T-cell (primary cell): ENCODE data around the gene TMEM178B. TPM values are rescaled to one million over a fixed set of nuclear protein-coding genes. Genes with fewer than 3 reads are reported as not detected.

Experiments used
- ATAC-seq, 4 experiments: fragments of 200-7000 bp in 3 of 4; fragments of 150-1000 bp in 1 of 4; cut with Tn5 transposase; replicated peaks in 1 of 4; 1 replicate in 3 of 4; 2 replicates in 1 of 4; pipeline ENCODE4 v1.10.0; 2021; ENCODE audit warnings: moderate library complexity in 3 of 4, mild to moderate bottlenecking in 2 of 4, moderate number of reproducible peaks in 1 of 4
- CTCF ChIA-PET, 2 donors: fragments of 300-600 bp; sonication (Branson Sonifier 250); formaldehyde crosslinking; loops; one replicate each; lab custom pipeline; 2022; ENCODE audit warnings: antibody characterized with exemption in 2 of 2; lab: Charles Lee
- POLR2A ChIA-PET, 2 donors: fragments of 300-600 bp; sonication (Branson Sonifier 250); formaldehyde crosslinking; loops; one replicate each; lab custom pipeline; 2022; ENCODE audit warnings: antibody characterized with exemption in 2 of 2; lab: Charles Lee
- DNase-seq, 35 experiments: peaks; one replicate each; pipeline versions ENCODE4 v3.0.0 to v3.0.0-alpha.2; 2013 to 2023
- H3K27ac ChIP-seq: one replicate; pipeline ENCODE4 v1.5.1; 2013; ENCODE audit warnings: low read length
- H3K27me3 ChIP-seq, 2 experiments: replicated peaks in 1 of 2; 1 replicate in 1 of 2; 2 replicates in 1 of 2; pipeline versions ENCODE4 v1.6.1 to v1.7.0; 2013; ENCODE audit warnings: low read length in 1 of 2, mixed read lengths in 1 of 2; ENCODE audit not compliant: control insufficient read depth in 2 of 2, insufficient read depth in 2 of 2; ENCODE audit errors: extremely low read depth in 1 of 2
- H3K36me3 ChIP-seq, 2 donors: 1 replicate in 1 of 2; 2 replicates in 1 of 2; pipeline versions ENCODE4 v1.6.1 to v1.7.0; 2013; ENCODE audit warnings: low read length in 1 of 2; ENCODE audit not compliant: control insufficient read depth in 2 of 2, insufficient read depth in 1 of 2; ENCODE audit errors: extremely low read depth in 1 of 2
- H3K4me1 ChIP-seq, 2 experiments: 1 replicate in 1 of 2; 2 replicates in 1 of 2; pipeline versions ENCODE4 v1.6.1 to v1.7.0; 2013; ENCODE audit warnings: low read length in 2 of 2, mixed read lengths in 1 of 2; ENCODE audit not compliant: insufficient read depth in 2 of 2, control insufficient read depth in 1 of 2; ENCODE audit errors: extremely low read depth in 1 of 2
- H3K4me3 ChIP-seq, 2 donors: 1 replicate in 1 of 2; 2 replicates in 1 of 2; pipeline versions ENCODE4 v1.5.1 to v1.7.0; 2013; ENCODE audit warnings: mild to moderate bottlenecking in 2 of 2, low read length in 1 of 2, moderate library complexity in 1 of 2; ENCODE audit not compliant: control insufficient read depth in 1 of 2; ENCODE audit errors: extremely low read depth in 1 of 2
- H3K9me3 ChIP-seq: 2 replicates; pipeline ENCODE4 v1.7.0; 2013
- H3K27ac Mint-ChIP-seq, 2 donors: one replicate each; pipeline ENCODE4 v1.8.0; 2020 to 2021; ENCODE audit warnings: mild to moderate bottlenecking in 2 of 2, mixed read lengths in 2 of 2
- H3K27me3 Mint-ChIP-seq, 2 donors: one replicate each; pipeline ENCODE4 v1.8.0; 2021 to 2022; ENCODE audit warnings: mixed read lengths in 2 of 2
- H3K36me3 Mint-ChIP-seq: one replicate; pipeline ENCODE4 v1.8.0; 2021; ENCODE audit warnings: mixed read lengths
- H3K4me1 Mint-ChIP-seq, 3 donors: one replicate each; pipeline ENCODE4 v1.8.0; 2020 to 2022; ENCODE audit warnings: mixed read lengths in 3 of 3, mild to moderate bottlenecking in 1 of 3
- H3K4me3 Mint-ChIP-seq, 3 donors: one replicate each; pipeline ENCODE4 v1.8.0; 2020 to 2022; ENCODE audit warnings: mild to moderate bottlenecking in 3 of 3, mixed read lengths in 3 of 3, moderate library complexity in 3 of 3
- H3K9me3 Mint-ChIP-seq, 3 donors: one replicate each; pipeline ENCODE4 v1.8.0; 2020 to 2022; ENCODE audit warnings: mixed read lengths in 3 of 3
- WGBS: methylation state at CpG from one replicate; pipeline ENCODE4 v1.1.5; 2013; ENCODE audit warnings: missing lambda C conversion rate; ENCODE audit not compliant: insufficient coverage; 5-methylcytosine and 5-hydroxymethylcytosine counted together
- total RNA-seq, 35 experiments: library from RNA in 6 of 35; stranded (reverse) in 6 of 35; fragments of 120-200 nt in 1 of 35; gene quantifications; one replicate each; pipeline versions ENCODE4 v1.2.1 to v1.2.4 and lab custom pipeline; 2013 to 2026

Gene TMEM178B
- total RNA-seq, 5 donors from 2014 or later (not counting 1 experiment from before 2014, with no cell fraction given), result 0.14 to 0.86 (median 0.32) TPM

- Mint-ChIP-seq H3K27me3 (peaks cover 2 to 3% of the 10 kb centered on the region in 2 donors), H3K4me1 (no peaks in the 10 kb centered on the region), H3K4me3 (no peak overlapping the region), H3K27ac (no peak overlapping the region), H3K36me3 (no peaks in the 10 kb centered on the region), H3K9me3 (no peaks in the 10 kb centered on the region)
- ATAC-seq, result no peak
- Histone ChIP-seq H3K4me3 (no peak overlapping the region), H3K9me3 (no peaks in the 10 kb centered on the region), H3K36me3 (no peaks in the 10 kb centered on the region), H3K27ac (no peak overlapping the region), H3K4me1 (no peaks in the 10 kb centered on the region), H3K27me3 (no peaks in the 10 kb centered on the region)
- no peak for DNase-seq
- ChIA-PET POLR2A (no interaction called here), CTCF (no interaction called here)
- WGBS, result 77% methylated on average over 4 of the region's 4 CpGs
These were observed 197.6 kb downstream of the TMEM178B start for GRCh38 chr7:141271451-141271850.

- no peaks in the 10 kb centered on the region for H3K4me1 Mint-ChIP-seq
- POLR2A ChIA-PET, result no interaction called here
- no peak for DNase-seq
These were observed 198.6 kb downstream of the TMEM178B start for GRCh38 chr7:141272417-141272816.

GRCh38 chr7:141275350-141275749 lies 201.5 kb downstream of the TMEM178B start:
- Mint-ChIP-seq H3K4me1 (no peaks in the 10 kb centered on the region), H3K27ac (no peak overlapping the region), H3K4me3 (no peak overlapping the region), H3K9me3 (no peaks in the 10 kb centered on the region), H3K27me3 (no peaks in the 10 kb centered on the region), H3K36me3 (no peaks in the 10 kb centered on the region)
- Histone ChIP-seq H3K27ac (no peak overlapping the region), H3K36me3 (no peaks in the 10 kb centered on the region), H3K4me1 (no peaks in the 10 kb centered on the region), H3K4me3 (no peak overlapping the region), H3K9me3 (no peaks in the 10 kb centered on the region), H3K27me3 (no peaks in the 10 kb centered on the region)
- POLR2A ChIA-PET, result no interaction called here
- no peak for DNase-seq
- no peak for ATAC-seq
- 53% methylated on average over 2 of the region's 2 CpGs for WGBS
- CTCF ChIA-PET, result no interaction called here

More at GRCh38 chr7:141272417-141272816, 198.6 kb downstream of the TMEM178B start:
- 36% methylated on average over 1 of the region's 2 CpGs for WGBS
- Histone ChIP-seq H3K27me3 (no peaks in the 10 kb centered on the region), H3K27ac (no peak overlapping the region), H3K9me3 (no peaks in the 10 kb centered on the region), H3K36me3 (no peaks in the 10 kb centered on the region), H3K4me1 (no peaks in the 10 kb centered on the region), H3K4me3 (no peak overlapping the region)
- ATAC-seq, result no peak
- peaks cover 0 to 3% of the 10 kb centered on the region in 2 donors for H3K27me3 Mint-ChIP-seq
- no peaks in the 10 kb centered on the region for H3K36me3 Mint-ChIP-seq
- no peak overlapping the region for H3K27ac Mint-ChIP-seq
- no peaks in the 10 kb centered on the region for H3K9me3 Mint-ChIP-seq
- CTCF ChIA-PET, result no interaction called here
- no peak overlapping the region for H3K4me3 Mint-ChIP-seq

GRCh38 chr7:141276031-141276430 lies 202.2 kb downstream of the TMEM178B start:
- no peaks in the 10 kb centered on the region for H3K4me1 ChIP-seq
- no peak overlapping the region for H3K27ac ChIP-seq
- ChIA-PET CTCF (no interaction called here), POLR2A (no interaction called here)
- Mint-ChIP-seq H3K4me1 (no peaks in the 10 kb centered on the region), H3K27me3 (no peaks in the 10 kb centered on the region), H3K27ac (no peak overlapping the region), H3K9me3 (no peaks in the 10 kb centered on the region), H3K4me3 (no peak overlapping the region), H3K36me3 (no peaks in the 10 kb centered on the region)
- H3K36me3 ChIP-seq, result no peaks in the 10 kb centered on the region
- H3K4me3 ChIP-seq, result no peak overlapping the region
- ATAC-seq (no peak), DNase-seq (no peak)
- H3K9me3 ChIP-seq, result no peaks in the 10 kb centered on the region
- 68% methylated on average over 3 of the region's 4 CpGs for WGBS
- no peaks in the 10 kb centered on the region for H3K27me3 ChIP-seq

GRCh38 chr7:141280100-141280499 lies 206.2 kb downstream of the TMEM178B start:
- H3K27ac Mint-ChIP-seq, result no peak overlapping the region
- ChIA-PET POLR2A (no interaction called here), CTCF (no interaction called here)
- no peak overlapping the region for H3K4me3 Mint-ChIP-seq
- H3K4me1 ChIP-seq, result peaks cover 0 to 5% of the 10 kb centered on the region in 2 experiments
- H3K36me3 ChIP-seq, result no peaks in the 10 kb centered on the region
- no peak for DNase-seq
- peaks cover 2 to 10% of the 10 kb centered on the region in 2 donors for H3K27me3 Mint-ChIP-seq
- peaks cover 9 to 21% (median 19%) of the 10 kb centered on the region in 3 donors for H3K4me1 Mint-ChIP-seq
- no peak overlapping the region for H3K4me3 ChIP-seq
- no peak overlapping the region for H3K27ac ChIP-seq
- H3K9me3 Mint-ChIP-seq, result no peaks in the 10 kb centered on the region
- WGBS, result 50% methylated on average over 1 of the region's 3 CpGs
- no peaks in the 10 kb centered on the region for H3K36me3 Mint-ChIP-seq
- no peaks in the 10 kb centered on the region for H3K9me3 ChIP-seq
- peaks cover 0 to 5% of the 10 kb centered on the region in 2 experiments for H3K27me3 ChIP-seq
- no peak for ATAC-seq

GRCh38 chr7:141281311-141281710 lies 207.4 kb downstream of the TMEM178B start:
- POLR2A ChIA-PET, result no interaction called here
- Histone ChIP-seq H3K9me3 (no peaks in the 10 kb centered on the region), H3K27ac (no peak overlapping the region), H3K27me3 (peaks cover 0 to 5% of the 10 kb centered on the region in 2 experiments), H3K4me1 (peaks cover 0 to 5% of the 10 kb centered on the region in 2 experiments), H3K4me3 (no peak overlapping the region), H3K36me3 (no peaks in the 10 kb centered on the region)
- no peak overlapping the region for H3K4me3 Mint-ChIP-seq
- no peaks in the 10 kb centered on the region for H3K36me3 Mint-ChIP-seq
- 83% methylated on average over 7 of the region's 7 CpGs for WGBS
- DNase-seq, result no peak
- no peaks in the 10 kb centered on the region for H3K9me3 Mint-ChIP-seq
- H3K27ac Mint-ChIP-seq, result no peak overlapping the region
- H3K4me1 Mint-ChIP-seq, result peaks cover 9 to 21% (median 19%) of the 10 kb centered on the region in 3 donors
- no peak for ATAC-seq
- CTCF ChIA-PET, result no interaction called here
- H3K27me3 Mint-ChIP-seq, result peaks cover 2 to 10% of the 10 kb centered on the region in 2 donors

GRCh38 chr7:141286522-141286921 lies 212.7 kb downstream of the TMEM178B start:
- H3K4me1 Mint-ChIP-seq, result peaks cover 9 to 21% (median 19%) of the 10 kb centered on the region in 3 donors
- DNase-seq, result no peak
- ChIA-PET CTCF (no interaction called here), POLR2A (no interaction called here)
- Histone ChIP-seq H3K9me3 (no peaks in the 10 kb centered on the region), H3K27me3 (peaks cover 0 to 2% of the 10 kb centered on the region in 2 experiments), H3K4me1 (peaks cover 0 to 5% of the 10 kb centered on the region in 2 experiments), H3K36me3 (no peaks in the 10 kb centered on the region), H3K4me3 (no peak overlapping the region), H3K27ac (no peak overlapping the region)
- no peak for ATAC-seq
- no peak overlapping the region for H3K27ac Mint-ChIP-seq
- no peaks in the 10 kb centered on the region for H3K9me3 Mint-ChIP-seq
- peaks cover 11 to 15% of the 10 kb centered on the region in 2 donors for H3K27me3 Mint-ChIP-seq
- no peaks in the 10 kb centered on the region for H3K36me3 Mint-ChIP-seq
- no peak overlapping the region for H3K4me3 Mint-ChIP-seq
- WGBS, result 83% methylated on average over 2 of the region's 3 CpGs
